SW480 (cell line): Measurements from ENCODE around the gene ABO.
"Not testable (repeated sequence)": the region's sequence is repeated elsewhere in the genome, so short reads cannot be mapped to it uniquely, and the experiment has no call there.

Experiments
- DNase-seq: peaks from one replicate; pipeline ENCODE4 v3.0.0-alpha.2; 2016; ENCODE audit warnings: low spot score

Gene ABO

DNA sequence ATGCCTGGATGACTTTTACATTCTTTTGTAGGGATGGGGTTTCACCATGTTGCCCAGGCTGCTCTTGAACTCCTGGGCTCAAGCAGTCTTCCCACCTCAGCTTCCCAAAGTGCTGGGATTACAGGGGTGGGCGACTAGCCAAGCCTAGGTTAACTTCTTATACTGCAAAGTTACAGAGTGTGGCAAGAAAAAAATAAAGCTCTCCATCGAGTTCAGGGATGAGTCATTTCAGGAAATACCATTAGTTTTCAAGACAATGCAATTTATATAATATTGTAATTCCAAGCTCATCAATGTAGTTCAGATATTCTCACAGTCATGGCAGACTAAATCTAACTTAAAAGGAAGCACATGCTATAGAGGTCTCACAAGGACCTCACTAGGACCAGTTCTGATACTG lies 11.5 kb upstream of the ABO start:
- DNase-seq, result no peak

DNA sequence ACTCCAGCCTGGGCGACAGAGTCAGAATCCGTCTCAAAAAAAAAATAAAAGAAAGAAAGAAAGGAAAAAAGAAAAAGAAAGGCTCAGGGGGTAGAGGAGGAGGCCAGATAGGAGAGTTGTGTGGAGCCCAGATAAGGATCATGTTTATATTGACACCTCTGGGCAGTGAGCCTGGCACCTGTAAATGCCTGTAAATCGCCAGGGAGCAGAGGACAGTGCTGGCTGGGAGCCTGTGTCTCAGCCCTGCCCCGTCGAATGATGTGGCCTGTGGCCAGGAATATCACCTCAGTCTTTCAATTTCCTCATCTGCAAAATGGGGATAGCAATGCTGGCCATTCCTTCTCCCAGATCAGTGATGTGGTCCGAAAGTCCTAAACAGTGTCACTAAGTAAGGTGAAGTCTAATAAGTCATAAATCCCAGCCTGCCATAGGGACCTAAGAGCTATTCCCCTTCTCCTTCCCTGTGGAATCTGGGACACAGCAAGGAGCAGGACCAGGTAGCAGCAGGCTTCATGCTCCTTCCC lies 10.3 kb upstream of the ABO start:
- DNase-seq, result no peak

GRCh38 chr9:133284362-133284761 lies 9.4 kb upstream of the ABO start:
- DNase-seq, result no peak

DNA sequence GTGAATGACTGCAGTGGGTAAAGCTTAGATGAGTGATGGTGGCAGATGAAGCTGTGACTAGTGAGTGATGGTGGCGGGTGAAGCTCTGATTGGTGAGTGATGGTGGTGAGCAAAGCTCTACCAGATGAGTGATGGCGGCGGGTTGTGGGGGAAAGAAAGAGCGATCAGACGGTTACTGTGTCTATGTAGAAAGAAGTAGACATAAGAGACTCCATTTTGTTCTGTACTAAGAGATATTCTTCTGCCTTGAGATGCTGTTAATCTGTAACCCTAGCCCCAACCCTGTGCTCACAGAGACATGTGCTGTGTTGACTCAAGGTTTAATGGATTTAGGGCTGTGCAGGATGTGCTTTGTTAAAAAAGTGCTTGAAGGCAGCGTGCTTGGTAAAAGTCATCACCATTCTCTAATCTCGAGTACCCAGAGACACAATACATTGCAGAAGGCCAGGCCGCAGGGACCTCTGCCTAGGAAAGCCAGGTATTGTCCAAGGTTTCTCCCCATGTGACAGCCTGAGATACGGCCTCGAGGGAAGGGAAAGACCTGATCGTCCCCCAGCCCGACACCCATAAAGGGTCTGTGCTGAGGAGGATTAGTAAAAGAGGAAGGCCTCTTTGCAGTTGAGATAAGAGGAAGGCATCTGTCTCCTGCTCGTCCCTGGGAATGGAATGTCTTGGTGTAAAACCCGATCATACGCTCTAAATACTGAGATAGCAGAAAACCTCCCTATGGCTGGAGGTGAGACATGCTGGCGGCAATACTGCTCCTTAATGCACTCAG lies 8.4 kb upstream of the ABO start:
- DNase-seq, result not testable (repeated sequence)

DNA sequence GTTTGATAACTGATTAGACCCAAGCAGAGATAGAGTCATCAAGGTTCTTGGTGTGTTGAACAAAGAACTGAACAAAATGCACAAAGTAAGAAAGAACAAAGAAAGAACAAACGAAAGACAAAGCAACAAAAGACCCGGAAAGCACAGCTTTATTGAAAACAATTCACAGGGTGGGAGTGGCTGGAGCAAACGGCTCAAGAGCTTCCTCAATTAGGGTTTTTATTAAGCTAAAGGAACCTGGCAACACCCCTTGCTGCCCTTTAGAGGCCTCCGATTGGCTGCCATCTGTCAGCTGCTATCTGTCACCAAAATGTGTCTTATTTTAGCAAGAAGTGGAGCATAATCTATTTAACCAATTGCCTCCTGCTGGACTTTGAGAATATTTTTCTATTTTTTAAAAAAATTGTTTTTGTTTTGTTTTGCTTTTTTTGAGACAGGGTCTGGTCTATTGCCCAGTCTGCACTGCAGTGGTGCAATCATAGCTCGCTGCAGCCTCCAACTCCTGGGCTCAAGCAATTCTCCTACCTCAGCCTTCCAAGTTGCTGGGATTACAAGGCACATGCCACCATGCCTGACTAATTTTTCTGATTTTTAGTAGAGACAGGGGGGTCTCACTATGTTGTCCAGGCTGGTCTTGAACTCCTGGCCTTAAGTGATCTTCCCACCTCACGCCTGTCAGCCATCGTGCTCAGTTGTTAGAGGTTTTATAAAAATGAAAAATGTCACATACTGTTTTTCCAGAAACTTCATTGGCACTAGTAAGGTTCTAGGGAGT lies 7.7 kb upstream of the ABO start:
- DNase-seq, result no peak

DNA sequence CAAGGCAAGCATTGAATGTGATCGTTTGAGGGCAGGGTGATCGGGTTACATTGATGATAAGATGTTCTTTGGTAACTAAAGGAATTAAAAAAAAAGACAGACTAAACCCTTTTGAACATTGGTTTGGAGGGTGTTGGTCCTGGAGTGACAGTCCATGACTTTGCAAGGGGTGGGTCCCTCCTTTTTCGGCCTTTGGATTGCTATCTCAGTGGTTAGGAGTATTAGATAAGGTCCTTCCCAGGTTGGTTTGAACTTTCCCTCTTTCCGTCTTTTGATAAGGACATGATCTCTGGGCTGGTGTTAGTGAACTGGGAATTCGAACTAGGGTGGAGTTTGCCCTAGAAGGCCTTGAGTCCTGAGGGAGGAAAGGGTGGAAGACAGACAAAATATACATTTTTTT lies 5.4 kb upstream of the ABO start:
- no peak for DNase-seq

DNA sequence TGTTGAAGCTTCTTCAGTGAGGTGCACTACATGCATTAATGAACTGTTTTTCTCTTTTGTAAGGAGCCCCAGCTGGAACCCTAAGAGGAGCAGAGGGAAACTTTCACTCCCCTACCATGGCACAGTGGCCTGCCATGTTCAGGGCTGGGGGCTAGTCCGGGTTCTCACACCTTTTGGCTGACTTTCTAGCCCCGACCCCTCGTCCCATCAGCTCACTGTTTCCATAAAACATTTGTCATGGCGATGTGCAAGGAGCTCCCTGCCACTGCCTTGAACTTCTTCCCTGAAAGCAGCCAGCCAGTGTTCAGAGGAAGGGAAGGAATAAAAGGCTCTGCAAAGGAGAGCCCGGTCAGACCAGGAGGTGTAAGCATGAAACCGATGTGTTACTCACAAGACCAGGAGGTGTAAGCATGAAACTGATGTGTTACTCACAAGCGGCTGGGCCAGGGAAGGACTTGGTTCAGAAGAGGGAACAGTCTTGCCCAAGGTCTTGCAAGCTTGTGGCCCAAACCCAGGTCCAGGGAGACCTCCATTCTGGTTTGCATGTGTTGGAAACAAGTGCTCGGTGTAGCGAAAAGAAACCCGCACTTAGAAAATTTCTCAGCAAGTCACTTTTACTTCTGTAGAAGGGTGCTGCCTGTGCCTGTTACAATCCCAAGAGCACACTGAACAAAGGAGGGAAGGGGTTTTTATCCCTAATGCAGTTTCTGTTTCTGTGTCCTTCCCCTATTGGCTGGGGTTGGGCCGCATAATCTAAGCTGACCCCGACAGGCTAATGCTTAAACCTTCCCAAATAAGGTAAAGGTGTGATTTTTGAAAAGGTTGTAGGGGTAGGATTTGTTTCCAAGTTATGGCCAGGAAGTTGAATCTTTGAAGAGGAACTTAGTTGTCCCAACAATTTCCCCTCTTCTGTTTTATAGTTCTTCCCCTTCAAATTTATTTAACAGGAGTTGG lies 3.4 kb upstream of the ABO start:
- DNase-seq, result no peak

DNA sequence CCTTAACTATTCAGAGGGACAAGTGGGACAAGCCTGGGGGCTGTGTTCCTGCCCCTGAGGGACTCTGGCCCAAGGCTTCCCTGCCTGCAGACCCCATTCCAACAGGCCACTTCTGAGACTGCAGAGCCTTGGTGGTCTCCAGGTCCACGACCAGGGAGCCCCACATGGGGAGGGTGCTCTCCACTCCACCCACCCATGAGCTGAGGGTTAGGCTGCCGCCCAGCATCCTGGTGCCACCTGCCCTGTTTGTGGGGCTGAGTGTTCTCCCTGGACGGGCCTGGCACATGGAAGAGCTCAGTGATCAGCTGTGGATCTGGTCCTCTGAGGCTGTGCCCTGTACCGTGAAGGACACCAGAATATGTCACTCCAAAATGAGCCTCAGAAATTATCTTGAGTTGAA lies 2.5 kb upstream of the ABO start:
- no peak for DNase-seq

DNA sequence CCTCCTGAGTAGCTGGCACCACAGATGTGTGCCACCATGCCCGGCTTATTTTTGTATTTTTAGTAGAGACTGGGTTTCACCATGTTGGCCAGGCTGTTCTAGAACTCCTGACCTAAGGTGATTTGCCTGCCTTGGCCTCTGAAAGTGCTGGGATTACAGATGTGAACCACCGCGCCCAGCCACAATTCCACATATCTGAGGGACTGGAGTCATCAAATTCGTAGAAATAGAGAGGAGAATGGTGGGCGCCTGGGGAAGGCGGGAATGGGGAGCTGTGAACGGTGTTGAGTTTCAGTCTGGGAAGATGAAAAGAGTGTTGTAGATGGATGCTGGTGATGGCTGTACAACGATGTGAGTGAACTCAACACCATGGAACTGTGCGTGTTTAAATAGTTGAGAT lies 1.9 kb upstream of the ABO start:
- DNase-seq, result no peak

DNA sequence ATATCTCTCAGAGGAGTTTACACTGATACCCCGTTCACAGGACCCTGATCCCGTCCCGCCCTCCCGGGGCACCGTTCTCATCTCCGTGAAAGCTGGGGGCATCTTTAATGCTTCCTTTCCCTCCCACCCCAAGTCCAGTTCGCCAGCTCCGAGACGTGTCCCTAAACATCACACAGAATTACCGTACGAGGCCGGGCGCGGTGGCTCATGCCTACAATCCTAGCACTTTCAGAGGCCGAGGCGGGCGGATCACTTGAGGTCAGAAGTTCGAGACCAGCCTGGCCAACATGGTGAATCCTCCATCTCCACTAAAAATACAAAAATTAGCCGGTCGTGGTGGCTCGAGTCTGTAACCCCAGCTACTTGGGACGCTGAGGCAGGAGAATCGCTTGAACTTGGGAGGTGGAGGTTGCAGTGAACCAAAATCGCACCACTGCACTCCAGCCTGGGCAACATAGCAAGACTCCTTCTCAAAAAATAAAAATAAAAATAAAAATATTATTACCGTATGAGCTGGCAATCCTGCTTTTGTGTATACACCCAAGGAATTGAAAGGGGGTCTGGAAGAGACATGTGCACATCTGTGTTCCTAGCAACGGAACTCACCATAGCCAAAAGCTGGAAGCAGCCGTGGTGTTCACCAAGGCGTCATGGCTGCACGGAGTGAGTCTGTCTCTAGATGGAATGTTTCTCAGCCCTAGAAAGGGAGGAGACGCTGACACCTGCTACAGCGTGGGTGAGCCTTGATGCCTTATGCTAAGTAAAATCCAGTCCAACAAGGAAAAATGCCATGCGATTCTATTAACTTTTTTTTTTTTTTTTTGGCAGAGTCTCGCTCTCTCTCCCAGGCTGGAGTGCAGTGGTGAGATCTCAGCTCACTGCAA lies 1.2 kb upstream of the ABO start:
- no peak for DNase-seq

- no peak for DNase-seq
Measured at GRCh38 chr9:133274236-133275104, 531 bp downstream of the ABO start.

DNA sequence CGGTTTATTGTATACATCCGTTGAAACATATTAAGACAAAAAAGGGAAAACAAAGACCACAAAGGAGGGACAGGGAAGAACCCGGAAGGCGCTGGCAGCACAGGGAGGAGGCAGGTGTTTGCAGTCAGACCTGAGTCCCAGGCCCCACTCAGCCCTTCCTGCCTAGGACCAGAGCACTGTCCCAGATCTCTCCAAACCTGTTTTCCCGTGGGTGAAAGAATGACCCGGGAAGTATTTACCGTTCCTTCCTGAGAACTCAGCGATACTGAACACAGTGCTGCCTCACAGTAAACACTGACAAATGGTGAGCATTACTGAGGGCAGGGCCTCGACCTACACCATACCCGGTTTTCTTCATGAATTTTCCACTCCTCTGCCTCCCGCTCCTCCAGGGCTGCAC lies 1.2 kb downstream of the ABO start:
- DNase-seq, result no peak

- no peak for DNase-seq
Measured at GRCh38 chr9:133273098-133273497, 1.9 kb downstream of the ABO start.

DNA sequence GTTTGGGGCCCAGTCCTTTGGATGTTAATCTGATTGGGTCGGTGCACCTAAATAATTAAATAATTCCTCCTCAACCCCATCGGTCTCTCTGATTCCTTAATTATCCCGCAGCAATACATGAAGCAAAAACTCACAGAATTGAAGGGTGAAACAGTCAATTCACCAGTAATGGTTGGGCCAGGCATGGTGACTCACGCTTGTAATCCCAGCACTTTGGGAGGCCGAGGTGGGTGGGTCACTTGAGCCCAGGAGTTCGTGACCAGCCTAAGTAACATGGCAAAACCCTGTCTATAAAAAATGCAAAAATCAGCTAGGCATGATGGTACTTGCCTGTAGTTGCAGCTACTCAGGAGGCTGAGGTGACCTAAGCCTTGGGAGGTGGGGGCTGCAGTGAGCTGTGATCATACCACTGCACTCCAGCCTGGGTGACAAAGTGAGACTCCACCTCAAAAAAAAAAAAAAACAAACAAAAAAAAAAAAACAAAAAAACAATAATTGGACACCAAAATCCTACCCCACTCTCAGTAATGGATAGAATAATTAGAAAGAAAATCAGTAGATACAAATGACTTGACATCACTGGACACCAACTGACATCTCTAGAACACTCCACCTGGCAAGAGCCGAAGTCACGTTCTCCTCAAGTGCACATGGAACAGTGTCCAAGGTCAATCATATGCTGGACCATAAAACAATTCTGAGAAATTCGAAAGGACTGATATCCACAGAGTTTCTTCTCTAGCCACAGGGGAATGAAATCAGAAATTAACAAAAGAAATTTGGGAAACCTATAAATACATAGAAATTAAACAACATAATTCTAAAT lies 5.3 kb downstream of the ABO start:
- DNase-seq, result no peak

DNA sequence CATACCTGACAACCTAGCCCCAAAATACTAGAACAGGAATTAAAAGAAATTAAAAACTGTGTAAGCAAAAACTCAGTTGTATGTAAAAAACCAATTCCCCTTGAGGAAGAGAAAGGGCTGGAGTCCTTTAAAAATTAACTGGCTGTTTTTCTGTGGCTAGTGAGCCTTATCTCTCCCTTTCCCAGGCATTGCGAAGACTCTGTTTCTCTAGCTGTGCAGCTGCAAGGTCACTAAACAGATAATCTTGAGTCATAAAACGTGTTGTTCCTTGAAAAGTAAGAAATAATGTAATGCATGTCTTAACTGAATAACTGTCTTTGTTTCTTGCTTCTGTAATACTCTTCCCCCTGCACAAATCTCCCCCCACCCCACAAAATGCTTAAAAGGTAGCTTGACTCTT lies 5.9 kb downstream of the ABO start:
- not testable (repeated sequence) for DNase-seq

GRCh38 chr9:133268335-133269056 lies 6.5 kb downstream of the ABO start:
- DNase-seq, result no peak

- DNase-seq, result no peak
Measured at GRCh38 chr9:133264235-133264764, 10.7 kb downstream of the ABO start.

GRCh38 chr9:133263557-133263956 lies 11.4 kb downstream of the ABO start:
- DNase-seq, result no peak
